ENCODE measurements around the gene NKX1-1. TPM values are rescaled to one million over a fixed set of nuclear protein-coding genes. Genes with fewer than 3 reads are reported as not detected.

The NKX1-1 gene
- total RNA-seq, 1 experiment from 2014 or later = not detected

DNA sequence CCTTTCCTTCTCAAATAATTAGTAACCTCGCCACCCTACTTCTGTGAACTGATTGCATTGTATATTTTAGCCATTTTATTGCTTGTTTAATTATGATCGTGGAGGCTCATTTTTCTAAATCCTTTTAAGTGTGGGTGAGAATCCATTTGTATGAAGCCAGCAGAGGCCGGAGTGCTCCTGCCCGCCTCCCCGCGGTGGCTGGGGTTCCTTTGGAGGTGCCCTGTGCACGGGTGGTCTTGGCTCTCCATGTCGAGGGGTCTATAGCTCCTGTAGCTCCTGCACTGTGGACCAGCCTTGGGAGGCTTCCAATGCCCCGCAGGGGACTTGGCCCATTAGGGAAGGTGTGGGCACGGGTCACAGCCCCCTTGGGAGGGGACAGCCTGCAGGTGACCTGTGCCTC lies 44.2 kb downstream of the NKX1-1 start:
- no peaks in the 10 kb centered on the region for H3F3A ChIP-seq (ENCODE audit: insufficient read depth, low read depth)
- H3K27me3 ChIP-seq (ENCODE audit: insufficient read depth, low read depth) = no peaks in the 10 kb centered on the region
- POLR2A ChIA-PET (ENCODE audit: unreplicated experiment) = no interaction called here
- H2AFZ ChIP-seq = no peak overlapping the region
- no peak overlapping the region for H3K4me2 ChIP-seq
- no peaks in the 10 kb centered on the region for H3K9me3 ChIP-seq (ENCODE audit: insufficient read depth, low read depth)
- CTCF ChIA-PET = no interaction called here
- no TSS peak for BruUV-seq (replicated peaks)
- no peaks in the 10 kb centered on the region for H3K4me1 ChIP-seq (replicated peaks; ENCODE audit: insufficient read depth)
- no peaks in the 10 kb centered on the region for H3K79me2 ChIP-seq (ENCODE audit: low read depth)
- TF ChIP-seq, protein P1, sequence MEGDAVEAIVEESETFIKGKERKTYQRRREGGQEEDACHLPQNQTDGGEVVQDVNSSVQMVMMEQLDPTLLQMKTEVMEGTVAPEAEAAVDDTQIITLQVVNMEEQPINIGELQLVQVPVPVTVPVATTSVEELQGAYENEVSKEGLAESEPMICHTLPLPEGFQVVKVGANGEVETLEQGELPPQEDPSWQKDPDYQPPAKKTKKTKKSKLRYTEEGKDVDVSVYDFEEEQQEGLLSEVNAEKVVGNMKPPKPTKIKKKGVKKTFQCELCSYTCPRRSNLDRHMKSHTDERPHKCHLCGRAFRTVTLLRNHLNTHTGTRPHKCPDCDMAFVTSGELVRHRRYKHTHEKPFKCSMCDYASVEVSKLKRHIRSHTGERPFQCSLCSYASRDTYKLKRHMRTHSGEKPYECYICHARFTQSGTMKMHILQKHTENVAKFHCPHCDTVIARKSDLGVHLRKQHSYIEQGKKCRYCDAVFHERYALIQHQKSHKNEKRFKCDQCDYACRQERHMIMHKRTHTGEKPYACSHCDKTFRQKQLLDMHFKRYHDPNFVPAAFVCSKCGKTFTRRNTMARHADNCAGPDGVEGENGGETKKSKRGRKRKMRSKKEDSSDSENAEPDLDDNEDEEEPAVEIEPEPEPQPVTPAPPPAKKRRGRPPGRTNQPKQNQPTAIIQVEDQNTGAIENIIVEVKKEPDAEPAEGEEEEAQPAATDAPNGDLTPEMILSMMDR (conservative IDR thresholded peaks at IDR 0.05) = no peak
- no peak for TF ChIP-seq EZH2 (IDR thresholded peaks at IDR 0.05; ENCODE audit: low read depth)
- H4K20me1 ChIP-seq (ENCODE audit: insufficient read depth) = no peaks in the 10 kb centered on the region
- H3K36me3 ChIP-seq (ENCODE audit: low read depth) = no peaks in the 10 kb centered on the region
- no peaks in the 10 kb centered on the region for H3K9me2 ChIP-seq (ENCODE audit: insufficient read depth)
- H3K27ac ChIP-seq = no peak overlapping the region
- DNase-seq = no peak
- intact Hi-C loops (cut with micrococcal nuclease; ENCODE audit: unreplicated experiment) = no loop called here
- no peak overlapping the region for H3K4me3 ChIP-seq

DNA sequence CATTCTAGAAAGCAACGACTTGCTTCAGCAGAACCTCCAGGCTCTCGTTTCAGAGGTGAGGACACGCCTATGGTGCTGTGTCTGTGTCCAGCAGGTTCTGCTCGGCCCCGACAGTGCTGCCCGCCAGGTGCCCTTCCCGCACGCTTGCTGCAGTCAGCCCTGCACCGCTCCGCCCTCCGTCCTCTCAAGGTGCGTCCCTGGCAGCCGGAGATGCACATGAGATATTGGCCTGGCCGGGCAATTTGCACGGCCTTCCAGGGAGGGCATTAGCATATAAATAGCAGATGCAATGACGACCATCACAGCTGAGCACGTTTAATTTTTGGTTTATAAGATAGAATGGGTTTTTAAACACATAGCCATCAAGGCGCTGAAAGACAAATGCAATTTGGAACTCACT lies 44.8 kb downstream of the NKX1-1 start:
- no peaks in the 10 kb centered on the region for H3K27me3 ChIP-seq (ENCODE audit: insufficient read depth, low read depth)
- H2AFZ ChIP-seq = no peak overlapping the region
- no peaks in the 10 kb centered on the region for H4K20me1 ChIP-seq (ENCODE audit: insufficient read depth)
- DNase-seq = no peak
- no peaks in the 10 kb centered on the region for H3K9me3 ChIP-seq (ENCODE audit: insufficient read depth, low read depth)
- intact Hi-C loops (cut with micrococcal nuclease; ENCODE audit: unreplicated experiment) = no loop called here
- no TSS peak for BruUV-seq (replicated peaks)
- H3K4me1 ChIP-seq (replicated peaks; ENCODE audit: insufficient read depth) = no peaks in the 10 kb centered on the region
- ChIA-PET CTCF (no interaction called here), POLR2A (ENCODE audit: unreplicated experiment) (no interaction called here)
- no peak overlapping the region for H3K27ac ChIP-seq
- H3F3A ChIP-seq (ENCODE audit: insufficient read depth, low read depth) = no peaks in the 10 kb centered on the region
- H3K79me2 ChIP-seq (ENCODE audit: low read depth) = no peaks in the 10 kb centered on the region
- no peak overlapping the region for H3K4me3 ChIP-seq
- no peaks in the 10 kb centered on the region for H3K9me2 ChIP-seq (ENCODE audit: insufficient read depth)
- no peak overlapping the region for H3K4me2 ChIP-seq
- TF ChIP-seq EZH2 (IDR thresholded peaks at IDR 0.05; ENCODE audit: low read depth) = no peak
- TF ChIP-seq, protein P1 (conservative IDR thresholded peaks at IDR 0.05) = no peak
- H3K36me3 ChIP-seq (ENCODE audit: low read depth) = no peaks in the 10 kb centered on the region

DNA sequence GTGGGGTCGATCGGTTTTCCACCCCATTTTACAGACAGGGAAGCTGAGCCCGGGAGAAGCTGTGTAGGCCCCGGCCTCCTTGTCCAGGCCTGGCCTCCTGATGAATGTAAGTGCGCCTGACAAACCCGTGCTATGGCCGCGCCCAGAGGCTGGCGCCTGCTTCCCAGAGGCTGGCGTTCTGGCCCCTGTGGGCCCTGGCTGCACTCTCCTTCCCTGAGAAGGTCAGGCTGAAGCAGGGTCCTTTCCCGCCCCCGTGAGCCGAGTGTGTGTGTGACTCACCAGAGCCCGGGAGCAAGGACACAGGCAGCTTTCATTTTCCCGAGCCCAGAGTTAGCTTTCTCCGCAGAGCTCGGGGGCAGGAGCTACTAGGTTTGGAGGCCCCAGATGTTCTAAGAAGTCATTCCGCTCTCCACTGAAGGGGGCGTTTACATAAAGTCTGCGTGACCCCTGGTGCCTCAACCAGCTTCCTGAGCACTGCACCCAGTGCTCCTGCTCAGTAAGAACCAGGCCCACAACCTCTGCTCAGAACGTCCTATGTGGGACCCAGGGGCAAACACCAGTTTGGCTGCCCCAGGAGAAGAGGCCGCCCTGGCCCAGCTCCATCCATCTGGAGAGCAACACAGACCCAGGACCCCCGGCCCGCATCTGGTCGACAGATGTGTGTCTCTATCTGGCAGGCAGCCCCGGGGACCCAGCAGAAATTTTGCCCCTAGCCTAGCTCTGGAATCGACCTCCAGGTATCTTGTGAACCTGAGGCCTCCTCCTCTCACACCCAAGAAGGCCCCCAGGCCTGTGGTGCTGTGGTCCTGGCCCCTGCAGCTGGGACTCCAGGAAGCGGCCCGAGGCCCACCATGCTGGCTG lies 45.6 kb downstream of the NKX1-1 start:
- Histone ChIP-seq H3K4me2 (no peak overlapping the region), H3K9me3 (ENCODE audit: insufficient read depth, low read depth) (no peaks in the 10 kb centered on the region), H3K27me3 (ENCODE audit: insufficient read depth, low read depth) (no peaks in the 10 kb centered on the region), H3F3A (ENCODE audit: insufficient read depth, low read depth) (no peaks in the 10 kb centered on the region), H3K36me3 (ENCODE audit: low read depth) (no peaks in the 10 kb centered on the region), H4K20me1 (ENCODE audit: insufficient read depth) (no peaks in the 10 kb centered on the region), H3K9me2 (ENCODE audit: insufficient read depth) (no peaks in the 10 kb centered on the region), H2AFZ (no peak overlapping the region), H3K4me1 (replicated peaks; ENCODE audit: insufficient read depth) (no peaks in the 10 kb centered on the region), H3K79me2 (ENCODE audit: low read depth) (no peaks in the 10 kb centered on the region), H3K27ac (no peak overlapping the region), H3K4me3 (no peak overlapping the region)
- TF ChIP-seq, protein P1 (conservative IDR thresholded peaks at IDR 0.05) = no peak
- TF ChIP-seq EZH2 (IDR thresholded peaks at IDR 0.05; ENCODE audit: low read depth) = no peak
- ChIA-PET POLR2A (ENCODE audit: unreplicated experiment) (no interaction called here), CTCF (interaction anchor here (0.6 kb wide), 1 partner anchor 353 kb away, joined by 3 read pairs; no protein-coding TSS in a partner anchor)
- BruUV-seq (replicated peaks) = no TSS peak
- no peak for DNase-seq
- intact Hi-C loops (cut with micrococcal nuclease; ENCODE audit: unreplicated experiment) = no loop called here
